ENCODE measurements around the gene CBX3. TPM values are rescaled to one million over a fixed set of nuclear protein-coding genes. Genes with fewer than 3 reads are reported as not detected.

CBX3 gene
- total and polyA plus RNA-seq, 10 of the 15 experiments (the other 5 are each of a cell fraction or from before 2014, with no cell fraction given) = 153 to 307 (median 225) TPM

DNA sequence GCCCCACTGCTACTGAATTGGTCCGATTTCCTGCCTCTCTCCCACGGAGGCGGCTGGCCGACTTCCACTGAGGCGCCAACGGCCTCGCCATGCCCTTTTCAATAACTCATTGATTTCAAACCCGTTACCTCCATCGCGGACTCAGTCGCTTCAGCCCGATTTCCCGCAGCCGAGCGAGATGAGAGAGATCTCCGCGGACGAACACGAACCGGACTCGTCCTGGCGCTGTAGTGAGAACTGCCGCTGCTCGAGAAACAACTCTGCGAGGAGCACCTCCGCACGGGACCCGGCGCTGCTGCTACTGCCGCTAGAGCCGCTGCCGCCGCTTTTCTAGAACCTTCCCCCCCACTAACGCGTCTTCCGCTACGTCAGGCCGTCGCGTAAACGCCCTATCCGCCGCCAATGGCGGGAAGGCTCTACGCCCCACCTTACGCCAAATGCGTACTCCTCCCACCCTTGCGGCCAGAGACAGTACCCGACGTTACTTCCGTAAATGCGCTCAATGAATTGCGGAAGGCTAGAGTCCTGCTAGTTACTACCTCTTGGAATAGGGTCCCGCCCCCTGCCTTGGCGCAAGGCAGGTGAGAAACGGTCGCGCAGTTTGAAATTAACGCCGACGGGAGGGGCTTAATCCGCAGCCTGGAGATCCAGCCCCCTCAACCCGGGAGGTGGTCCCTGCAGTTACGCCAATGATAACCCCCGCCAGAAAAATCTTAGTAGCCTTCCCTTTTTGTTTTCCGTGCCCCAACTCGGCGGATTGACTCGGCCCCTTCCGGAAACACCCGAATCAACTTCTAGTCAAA lies 900 bp upstream of the CBX3 start, which contains the start of gene HNRNPA2B1 (continued):
- TF ChIP-seq, protein P1, sequence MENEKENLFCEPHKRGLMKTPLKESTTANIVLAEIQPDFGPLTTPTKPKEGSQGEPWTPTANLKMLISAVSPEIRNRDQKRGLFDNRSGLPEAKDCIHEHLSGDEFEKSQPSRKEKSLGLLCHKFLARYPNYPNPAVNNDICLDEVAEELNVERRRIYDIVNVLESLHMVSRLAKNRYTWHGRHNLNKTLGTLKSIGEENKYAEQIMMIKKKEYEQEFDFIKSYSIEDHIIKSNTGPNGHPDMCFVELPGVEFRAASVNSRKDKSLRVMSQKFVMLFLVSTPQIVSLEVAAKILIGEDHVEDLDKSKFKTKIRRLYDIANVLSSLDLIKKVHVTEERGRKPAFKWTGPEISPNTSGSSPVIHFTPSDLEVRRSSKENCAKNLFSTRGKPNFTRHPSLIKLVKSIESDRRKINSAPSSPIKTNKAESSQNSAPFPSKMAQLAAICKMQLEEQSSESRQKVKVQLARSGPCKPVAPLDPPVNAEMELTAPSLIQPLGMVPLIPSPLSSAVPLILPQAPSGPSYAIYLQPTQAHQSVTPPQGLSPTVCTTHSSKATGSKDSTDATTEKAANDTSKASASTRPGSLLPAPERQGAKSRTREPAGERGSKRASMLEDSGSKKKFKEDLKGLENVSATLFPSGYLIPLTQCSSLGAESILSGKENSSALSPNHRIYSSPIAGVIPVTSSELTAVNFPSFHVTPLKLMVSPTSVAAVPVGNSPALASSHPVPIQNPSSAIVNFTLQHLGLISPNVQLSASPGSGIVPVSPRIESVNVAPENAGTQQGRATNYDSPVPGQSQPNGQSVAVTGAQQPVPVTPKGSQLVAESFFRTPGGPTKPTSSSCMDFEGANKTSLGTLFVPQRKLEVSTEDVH (IDR thresholded peaks at IDR 0.05; ENCODE audit: low read depth, partially characterized antibody) = no peak
- peak; percentile 90 for TF ChIP-seq KLF5 (IDR thresholded peaks at IDR 0.05; ENCODE audit: partially characterized antibody)
- peak; percentile 88 for TF ChIP-seq CHD1 (IDR thresholded peaks at IDR 0.05; ENCODE audit: low read depth, low read length)
- peak; percentile 99 for TF ChIP-seq PML (IDR thresholded peaks at IDR 0.05; ENCODE audit: low read length)
- TF ChIP-seq, protein P2, sequence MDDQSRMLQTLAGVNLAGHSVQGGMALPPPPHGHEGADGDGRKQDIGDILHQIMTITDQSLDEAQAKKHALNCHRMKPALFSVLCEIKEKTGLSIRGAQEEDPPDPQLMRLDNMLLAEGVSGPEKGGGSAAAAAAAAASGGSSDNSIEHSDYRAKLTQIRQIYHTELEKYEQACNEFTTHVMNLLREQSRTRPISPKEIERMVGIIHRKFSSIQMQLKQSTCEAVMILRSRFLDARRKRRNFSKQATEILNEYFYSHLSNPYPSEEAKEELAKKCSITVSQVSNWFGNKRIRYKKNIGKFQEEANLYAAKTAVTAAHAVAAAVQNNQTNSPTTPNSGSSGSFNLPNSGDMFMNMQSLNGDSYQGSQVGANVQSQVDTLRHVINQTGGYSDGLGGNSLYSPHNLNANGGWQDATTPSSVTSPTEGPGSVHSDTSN (IDR thresholded peaks at IDR 0.05; ENCODE audit: insufficient replicate concordance, low read depth, low read length) = peak; percentile 50
- TF ChIP-seq SREBF2 (IDR thresholded peaks at IDR 0.05; ENCODE audit: low read length) = peak; percentile 49; the same call in 1 of the 2 replicates
- no peak for TF ChIP-seq CEBPB (IDR thresholded peaks at IDR 0.05; ENCODE audit: borderline replicate concordance in 1 of 2, low read depth in 2 of 2, low read length in 2 of 2)
- TF ChIP-seq IKZF1 (conservative IDR thresholded peaks at IDR 0.05) = peak; percentile 17; the same call in 1 of the 2 replicates
- TF ChIP-seq SPI1 (IDR thresholded peaks at IDR 0.05; ENCODE audit: borderline replicate concordance, insufficient read depth, low read depth, low read length) = 0 out of 2 replicates have a peak, but pooled peaks have one; percentile 25
- TF ChIP-seq SIX5 (IDR thresholded peaks at IDR 0.05; ENCODE audit: low read depth, low read length, severe bottlenecking) = peak; percentile 50
- no peak; the same call in 1 of the 2 replicates for TF ChIP-seq ESRRA (IDR thresholded peaks at IDR 0.05; ENCODE audit: low read length)
- TF ChIP-seq CREM (IDR thresholded peaks at IDR 0.05; ENCODE audit: low read depth) = peak; percentile 86
- no peak for TF ChIP-seq ETV6 (conservative IDR thresholded peaks at IDR 0.05 in 1 of 2, IDR thresholded peaks at IDR 0.05 in 1 of 2; ENCODE audit: borderline replicate concordance in 1 of 2, low read depth in 1 of 2)
- TF ChIP-seq ZNF384 (IDR thresholded peaks at IDR 0.05; ENCODE audit: borderline replicate concordance, low read depth, low read length) = no peak
- TF ChIP-seq, protein P3, sequence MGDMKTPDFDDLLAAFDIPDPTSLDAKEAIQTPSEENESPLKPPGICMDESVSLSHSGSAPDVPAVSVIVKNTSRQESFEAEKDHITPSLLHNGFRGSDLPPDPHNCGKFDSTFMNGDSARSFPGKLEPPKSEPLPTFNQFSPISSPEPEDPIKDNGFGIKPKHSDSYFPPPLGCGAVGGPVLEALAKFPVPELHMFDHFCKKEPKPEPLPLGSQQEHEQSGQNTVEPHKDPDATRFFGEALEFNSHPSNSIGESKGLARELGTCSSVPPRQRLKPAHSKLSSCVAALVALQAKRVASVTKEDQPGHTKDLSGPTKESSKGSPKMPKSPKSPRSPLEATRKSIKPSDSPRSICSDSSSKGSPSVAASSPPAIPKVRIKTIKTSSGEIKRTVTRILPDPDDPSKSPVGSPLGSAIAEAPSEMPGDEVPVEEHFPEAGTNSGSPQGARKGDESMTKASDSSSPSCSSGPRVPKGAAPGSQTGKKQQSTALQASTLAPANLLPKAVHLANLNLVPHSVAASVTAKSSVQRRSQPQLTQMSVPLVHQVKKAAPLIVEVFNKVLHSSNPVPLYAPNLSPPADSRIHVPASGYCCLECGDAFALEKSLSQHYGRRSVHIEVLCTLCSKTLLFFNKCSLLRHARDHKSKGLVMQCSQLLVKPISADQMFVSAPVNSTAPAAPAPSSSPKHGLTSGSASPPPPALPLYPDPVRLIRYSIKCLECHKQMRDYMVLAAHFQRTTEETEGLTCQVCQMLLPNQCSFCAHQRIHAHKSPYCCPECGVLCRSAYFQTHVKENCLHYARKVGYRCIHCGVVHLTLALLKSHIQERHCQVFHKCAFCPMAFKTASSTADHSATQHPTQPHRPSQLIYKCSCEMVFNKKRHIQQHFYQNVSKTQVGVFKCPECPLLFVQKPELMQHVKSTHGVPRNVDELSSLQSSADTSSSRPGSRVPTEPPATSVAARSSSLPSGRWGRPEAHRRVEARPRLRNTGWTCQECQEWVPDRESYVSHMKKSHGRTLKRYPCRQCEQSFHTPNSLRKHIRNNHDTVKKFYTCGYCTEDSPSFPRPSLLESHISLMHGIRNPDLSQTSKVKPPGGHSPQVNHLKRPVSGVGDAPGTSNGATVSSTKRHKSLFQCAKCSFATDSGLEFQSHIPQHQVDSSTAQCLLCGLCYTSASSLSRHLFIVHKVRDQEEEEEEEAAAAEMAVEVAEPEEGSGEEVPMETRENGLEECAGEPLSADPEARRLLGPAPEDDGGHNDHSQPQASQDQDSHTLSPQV (IDR thresholded peaks at IDR 0.05) = no peak
- no peak; the same call in 1 of the 2 replicates for TF ChIP-seq CBX5 (IDR thresholded peaks at IDR 0.05; ENCODE audit: low read depth)
- TF ChIP-seq NFYA (IDR thresholded peaks at IDR 0.05; ENCODE audit: borderline replicate concordance, low read depth, low read length) = no peak
- no peak for TF ChIP-seq ASH2L (IDR thresholded peaks at IDR 0.05; ENCODE audit: borderline replicate concordance, low read depth)
- no peak for TF ChIP-seq EED (IDR thresholded peaks at IDR 0.05; ENCODE audit: low read depth)
- no peak for TF ChIP-seq KDM1A (IDR thresholded peaks at IDR 0.05; ENCODE audit: borderline replicate concordance)
- TF ChIP-seq NBN (IDR thresholded peaks at IDR 0.05) = peak; percentile 91
- no peak for TF ChIP-seq RAD21 (IDR thresholded peaks at IDR 0.05; ENCODE audit: insufficient read depth, low read depth, low read length)

All from GM12878 (cell line).